CD4-positive, alpha-beta T cell treated with Interleukin-15 for 1 hour (primary cell): ENCODE measurements around the gene HNRNPA1.
A peak's percentile ranks its signal among the peaks of the same experiment; 100 is the strongest.
"Not testable (repeated sequence)": the region's sequence is repeated elsewhere in the genome, so short reads cannot be mapped to it uniquely, and the experiment has no call there.

Experiments used
- DNase-seq: peaks from one replicate; pipeline ENCODE4 v3.0.0-alpha.2; 2020

Gene HNRNPA1

GRCh38 chr12:54280468-54281260, at the start of gene HNRNPA1:
HNRNPA1 (plus strand) TSS chr12:54280726; CDS start chr12:54280808, 82 bp downstream.
- peak; percentile 99 for DNase-seq

- DNase-seq = not testable (repeated sequence)
Measured at GRCh38 chr12:54231269-54231668, 49.3 kb upstream of the HNRNPA1 start.

DNA sequence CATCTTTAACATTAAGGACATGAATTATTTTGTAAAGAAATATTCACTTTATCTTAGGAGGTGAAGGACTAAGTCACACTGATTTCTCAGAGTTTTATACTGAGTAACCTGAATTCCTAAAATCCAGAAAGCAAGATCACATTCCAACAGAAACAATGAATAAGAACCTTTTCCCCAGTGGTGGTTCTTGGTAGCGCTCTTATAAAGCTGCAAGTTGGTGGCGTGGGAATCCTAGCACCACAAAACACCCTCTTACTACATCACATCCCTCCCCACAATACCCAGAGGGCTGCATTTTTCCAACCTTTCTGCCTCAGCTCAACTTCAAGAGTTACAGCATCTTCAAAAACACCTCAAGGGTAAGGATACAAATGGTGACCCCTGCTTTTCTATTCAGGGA, 47.7 kb upstream of the HNRNPA1 start:
- DNase-seq = no peak

DNA sequence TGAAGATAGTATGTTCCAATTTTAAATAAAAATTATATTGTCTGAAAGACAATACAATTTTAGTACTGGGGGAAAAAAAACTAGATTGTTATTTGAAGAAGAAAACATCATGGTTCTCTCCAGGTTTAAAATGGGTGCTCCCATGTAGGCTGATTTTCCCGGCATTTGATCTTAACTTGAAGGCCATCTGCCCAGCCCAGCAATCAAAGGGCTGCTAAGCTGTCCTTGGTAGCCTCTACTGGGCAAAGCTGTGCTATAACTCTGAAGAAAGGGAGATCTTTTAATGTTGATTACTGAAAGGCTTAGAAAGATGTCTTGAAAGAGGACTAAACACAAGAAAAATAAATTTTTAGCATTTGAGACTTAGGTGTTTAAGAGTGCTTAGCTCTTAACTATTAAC, 42.0 kb upstream of the HNRNPA1 start:
- no peak for DNase-seq

GRCh38 chr12:54239620-54240019, 40.9 kb upstream of the HNRNPA1 start:
- no peak for DNase-seq

GRCh38 chr12:54240129-54240528, 40.4 kb upstream of the HNRNPA1 start:
- DNase-seq = no peak

DNA sequence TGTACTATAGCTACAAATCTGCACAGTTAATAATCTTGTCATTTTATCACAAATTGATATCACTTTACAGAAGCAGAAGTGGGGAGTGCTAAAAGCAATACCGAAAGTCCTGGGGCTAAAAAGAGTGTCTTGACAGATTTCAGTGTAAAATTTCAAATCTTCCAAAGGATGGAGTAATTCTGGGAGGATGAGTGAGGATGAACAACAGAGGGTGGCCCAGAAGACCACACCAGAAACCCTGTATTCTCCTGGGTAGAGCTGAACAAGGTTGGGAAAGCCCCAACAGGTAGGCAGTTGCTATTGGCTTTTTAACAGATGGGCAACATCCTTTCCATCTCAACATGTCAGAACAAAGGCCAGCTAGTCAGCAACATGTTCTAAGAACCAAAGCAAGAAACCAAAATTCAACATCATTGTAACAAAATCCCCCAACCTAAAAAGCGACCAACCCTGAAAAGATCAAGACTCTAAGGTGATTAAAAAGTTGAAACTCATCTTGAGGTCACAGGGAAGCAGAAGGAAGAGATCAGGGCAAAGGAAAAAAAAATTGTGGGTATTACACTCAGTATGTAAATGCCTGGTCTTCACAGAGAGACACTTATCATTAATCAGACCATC, 39.4 kb upstream of the HNRNPA1 start:
- no peak for DNase-seq

GRCh38 chr12:54246011-54246641, 34.4 kb upstream of the HNRNPA1 start:
- no peak for DNase-seq

GRCh38 chr12:54249489-54249888, 31.0 kb upstream of the HNRNPA1 start:
- DNase-seq = no peak

DNA sequence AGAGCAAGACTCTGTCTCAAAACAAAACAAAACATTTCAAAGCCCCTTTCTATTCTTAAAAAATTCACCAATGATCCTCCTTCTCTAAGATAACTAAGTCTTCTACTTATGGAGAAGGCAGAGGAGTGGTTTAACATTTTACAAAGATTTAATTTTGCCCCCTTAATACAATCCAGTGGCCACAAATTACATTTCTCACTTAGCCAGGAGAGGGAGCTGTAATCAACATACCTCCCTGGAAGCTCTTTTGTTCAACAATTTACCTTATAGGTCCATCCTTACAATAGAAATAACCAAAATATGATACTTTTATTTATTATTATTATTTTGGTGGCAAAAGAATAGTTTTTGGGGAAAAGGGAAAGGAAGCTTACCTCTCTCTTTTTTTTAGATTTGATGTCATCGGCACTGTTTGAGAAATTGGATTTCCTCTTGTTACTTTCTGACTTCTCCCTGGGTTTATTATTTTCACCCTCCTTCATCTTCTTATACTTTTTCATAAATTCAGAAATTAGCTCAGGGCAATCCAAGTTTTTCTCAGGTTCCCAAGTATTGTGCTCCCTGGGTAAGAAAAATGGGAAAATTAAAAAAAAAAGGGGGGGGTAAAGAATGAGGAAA, 28.8 kb upstream of the HNRNPA1 start:
- no peak for DNase-seq

GRCh38 chr12:54253240-54253639, 27.3 kb upstream of the HNRNPA1 start:
- no peak for DNase-seq

GRCh38 chr12:54257332-54257731, 23.2 kb upstream of the HNRNPA1 start:
- no peak for DNase-seq

DNA sequence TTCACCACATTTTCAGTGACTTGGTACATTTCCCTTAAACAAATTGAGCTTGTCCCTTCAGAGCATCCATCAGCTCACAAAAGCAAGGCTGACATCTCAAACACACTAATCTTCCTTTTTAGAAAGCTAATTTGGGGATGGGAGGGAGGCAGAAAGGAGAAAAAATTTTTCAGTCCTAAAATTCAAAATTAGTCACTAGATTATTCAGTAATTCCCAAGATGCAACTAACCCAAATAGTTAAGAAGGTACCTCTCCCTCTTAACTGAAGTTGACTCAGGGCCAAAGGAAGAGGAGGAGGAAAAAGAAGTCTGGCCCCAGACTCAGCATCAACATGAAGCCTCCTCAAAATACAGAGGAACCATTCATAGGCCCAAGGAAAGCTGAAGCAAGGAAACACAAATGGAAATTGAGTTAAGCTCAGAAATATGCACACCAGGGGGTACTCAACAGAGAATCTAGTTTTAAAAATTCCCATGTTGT, 22.3 kb upstream of the HNRNPA1 start:
- no peak for DNase-seq

DNA sequence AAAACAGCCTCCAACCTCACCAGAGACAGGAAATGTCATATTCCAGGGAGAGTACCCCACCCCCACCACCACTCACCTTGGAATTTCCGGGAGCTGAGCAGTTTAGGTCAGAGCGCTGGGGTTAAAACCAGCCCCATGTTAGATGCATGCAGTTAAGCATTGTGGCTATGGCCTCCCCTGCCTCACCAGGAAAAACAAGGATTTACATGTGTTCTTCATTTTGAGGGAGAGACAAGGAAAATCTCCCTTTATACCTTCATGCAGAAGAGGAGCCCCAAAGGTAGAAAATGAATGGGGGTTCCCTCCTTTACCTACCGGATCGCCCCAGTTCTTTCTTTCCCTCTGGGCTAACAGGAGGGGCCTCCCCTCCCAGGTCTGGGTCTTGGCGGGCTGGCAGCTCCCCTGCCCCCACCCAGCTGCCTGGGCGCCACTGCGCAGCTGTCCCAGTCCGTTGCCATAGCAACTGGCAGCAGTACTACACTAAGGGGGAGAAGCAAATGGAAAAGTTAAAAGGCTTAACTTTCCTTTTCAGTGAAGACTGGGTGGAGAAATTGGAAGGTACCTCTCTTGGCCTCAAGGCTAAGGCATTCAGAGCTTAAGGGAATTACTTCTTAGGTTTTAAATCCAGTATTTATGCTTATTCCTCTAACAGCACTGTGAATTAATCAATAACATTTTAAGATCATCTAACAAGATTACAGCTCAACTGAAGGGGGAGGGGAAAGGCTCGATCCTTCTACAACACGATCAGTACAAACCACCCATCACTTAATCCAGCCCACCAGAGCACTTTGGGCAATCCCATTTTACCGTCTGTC, 21.1 kb upstream of the HNRNPA1 start:
- peak; percentile 79 for DNase-seq

DNA sequence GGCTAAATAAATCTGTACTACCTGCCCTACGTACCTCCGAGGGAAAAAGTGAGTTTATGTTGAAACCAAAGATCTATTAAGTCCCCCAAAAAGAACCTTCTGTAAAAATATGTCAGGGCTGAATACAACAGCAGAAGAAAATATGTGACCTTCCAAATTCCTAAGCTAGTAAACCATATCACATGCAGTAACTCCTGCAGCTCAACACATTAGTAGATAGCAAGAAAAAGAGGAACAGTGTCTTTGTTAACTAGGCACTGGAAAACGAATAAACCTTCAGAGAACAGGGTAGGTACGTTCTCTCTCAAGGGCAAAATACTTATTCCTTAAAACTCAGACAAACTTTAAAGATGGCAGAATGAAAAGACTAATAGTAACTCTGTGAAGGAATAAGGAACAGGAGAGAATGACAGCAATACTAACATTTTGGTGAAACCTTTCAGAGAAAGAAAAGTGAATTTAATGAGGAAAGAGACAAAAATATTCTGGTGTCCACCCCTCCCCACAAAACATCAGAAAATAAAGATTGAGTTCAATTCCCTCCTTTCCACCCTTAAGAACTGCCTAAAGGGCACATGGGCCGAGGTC, 18.6 kb upstream of the HNRNPA1 start:
- no peak for DNase-seq

DNA sequence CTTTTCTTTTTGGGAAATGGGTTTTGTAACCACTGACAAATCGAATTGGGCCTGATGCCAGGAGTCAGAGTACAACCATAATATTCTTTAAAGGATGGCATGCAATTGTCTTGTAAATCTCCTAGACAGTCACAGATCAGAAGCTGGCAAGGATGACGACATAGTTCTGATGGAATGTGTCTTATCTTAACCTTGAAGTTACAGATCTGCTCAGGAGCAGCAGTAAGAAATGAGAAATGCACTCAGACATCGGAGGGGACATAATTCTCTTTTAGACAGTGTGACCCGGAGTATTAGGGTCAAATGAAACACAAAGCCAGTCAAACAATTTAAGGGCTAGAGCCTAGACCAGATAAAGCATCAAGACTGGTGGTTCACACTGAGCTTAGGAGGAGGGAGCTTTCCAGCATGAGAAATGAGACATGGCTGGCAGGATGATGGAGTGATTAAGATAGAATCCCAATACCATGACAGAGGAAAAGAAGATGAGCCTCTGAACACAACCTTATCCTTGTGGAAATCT, 18.1 kb upstream of the HNRNPA1 start:
- no peak for DNase-seq

- DNase-seq = no peak
Measured at GRCh38 chr12:54265364-54265812, 15.1 kb upstream of the HNRNPA1 start.

- no peak for DNase-seq
Measured at GRCh38 chr12:54266852-54267251, 13.7 kb upstream of the HNRNPA1 start.

DNA sequence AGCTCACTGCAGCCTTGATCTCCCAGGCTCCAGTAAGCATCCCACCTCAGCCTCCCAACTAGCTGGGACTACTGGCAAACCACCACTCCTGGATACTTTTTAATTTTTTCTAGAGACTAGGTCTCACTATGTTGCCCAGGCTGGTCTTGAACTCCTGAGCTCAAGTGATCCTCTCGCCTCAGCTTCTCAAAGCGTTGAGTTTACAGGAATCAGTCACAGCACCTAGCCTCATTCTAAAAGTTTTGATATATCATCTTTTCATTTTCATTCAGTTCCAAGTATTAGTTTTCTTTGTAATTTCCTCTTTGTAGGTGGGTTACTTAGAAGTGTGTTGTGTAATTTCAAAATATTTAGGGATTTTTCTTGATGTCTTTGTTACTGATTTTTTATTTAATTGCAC, 10.2 kb upstream of the HNRNPA1 start:
- no peak for DNase-seq

DNA sequence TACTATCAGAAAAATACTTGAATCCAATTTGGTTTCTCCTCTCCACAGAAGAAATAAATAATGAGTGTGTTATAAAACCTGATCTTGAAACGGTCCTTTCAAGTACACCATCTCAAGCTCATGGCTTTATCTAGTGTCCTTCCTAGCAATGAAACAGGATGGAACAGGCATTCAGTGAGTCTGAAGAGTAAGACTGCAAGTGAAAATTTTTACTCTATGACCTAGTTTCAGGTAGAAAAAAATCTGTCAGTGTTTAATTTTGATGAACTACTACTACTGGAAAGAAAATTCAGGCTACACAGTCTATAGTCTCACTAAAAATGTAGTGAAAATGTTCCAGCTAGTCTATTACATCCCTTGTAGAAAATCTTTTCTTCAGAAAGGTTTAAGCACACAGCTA, 8.3 kb upstream of the HNRNPA1 start:
- no peak for DNase-seq

GRCh38 chr12:54273981-54274380, 6.5 kb upstream of the HNRNPA1 start:
- DNase-seq = no peak

DNA sequence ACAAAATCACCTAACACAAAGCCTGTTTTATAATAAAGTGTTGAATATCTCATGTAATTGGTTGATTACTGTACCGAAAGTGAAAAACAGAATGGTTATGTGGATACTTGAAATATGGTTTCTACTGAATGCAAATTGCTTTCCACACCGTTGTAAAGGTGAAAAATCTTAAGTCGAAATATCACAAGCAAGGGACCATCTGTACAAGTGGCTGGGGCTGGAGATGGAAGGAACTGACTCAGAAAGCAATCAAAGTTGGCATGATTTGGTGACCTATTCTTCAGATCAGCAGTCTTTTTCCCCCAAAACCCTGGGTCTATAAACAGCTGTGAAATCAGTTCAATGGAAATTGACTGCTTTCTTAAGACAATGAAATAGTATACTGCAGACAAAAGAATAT, 4.2 kb upstream of the HNRNPA1 start:
- DNase-seq = no peak
